GM23338 (cell line): ENCODE data around the gene MBD3L5.

ENCODE experiments used
- POLR2AphosphoS5 ChIP-seq: IDR thresholded peaks from 2 replicates; pipeline ENCODE4 v1.6.1; 2016; ENCODE audit warnings: antibody characterized with exemption, low read depth
- REST ChIP-seq: IDR thresholded peaks from one replicate; pipeline ENCODE4 v1.6.1; 2018; ENCODE audit warnings: antibody characterized with exemption; ENCODE audit not compliant: unreplicated experiment

GRCh38 chr19:7004313-7004931, 26.0 kb upstream of the MBD3L5 start:
- TF ChIP-seq POLR2AphosphoS5 (no peak), REST (no peak)
